Tibial nerve (tissue), 3 donors: ENCODE measurements around the gene ALDH1A3.

Source experiments
- CTCF ChIP-seq, 5 experiments: fragments of 200-600 bp in 3 of 5; fragments of 450-650 bp in 2 of 5; sonication (generic) in 3 of 5; IDR thresholded peaks; one replicate each; pipeline ENCODE4 v1.5.1; 2016 to 2019; ENCODE audit warnings: antibody characterized with exemption in 5 of 5, mild to moderate bottlenecking in 3 of 5, moderate library complexity in 2 of 5
- POLR2A ChIP-seq, 2 donors: fragments of 450-650 bp; IDR thresholded peaks; one replicate each; pipeline ENCODE4 v1.6.1; 2017; ENCODE audit warnings: antibody characterized with exemption in 2 of 2, mild to moderate bottlenecking in 2 of 2, moderate library complexity in 2 of 2

- TF ChIP-seq CTCF (IDR thresholded peaks at IDR 0.05) = no peak
- no peak for TF ChIP-seq POLR2A (IDR thresholded peaks at IDR 0.05)
Observed at GRCh38 chr15:100959066-100960050, 79.7 kb downstream of the ALDH1A3 start.
